Activated CD8-positive, alpha-beta memory T cell treated with anti-CD3 and anti-CD28 coated beads, Interleukin-2, amount 10 ng/mL, durations not matched to agents 7 days and 5 days (primary cell): ENCODE measurements around the gene CLIC5. TPM values are rescaled to one million over a fixed set of nuclear protein-coding genes. Genes with fewer than 3 reads are reported as not detected.

Experiments used
- ATAC-seq: fragments of 150-1000 bp; cut with Tn5 transposase; one replicate; pipeline ENCODE4 v1.10.0; 2021; ENCODE audit warnings: moderate library complexity
- CTCF ChIA-PET: fragments of 350-600 bp; sonication (Branson Sonifier 250); formaldehyde crosslinking; loops from one replicate; lab custom pipeline; 2021; ENCODE audit warnings: antibody characterized with exemption; lab: Charles Lee
- DNase-seq: peaks from one replicate; pipeline ENCODE4 v3.0.0-alpha.2; 2020
- H3K27ac Mint-ChIP-seq: one replicate; pipeline ENCODE4 v1.8.0; 2021; ENCODE audit warnings: mild to moderate bottlenecking, mixed read lengths
- H3K27me3 Mint-ChIP-seq: one replicate; pipeline ENCODE4 v1.8.0; 2021; ENCODE audit warnings: mixed read lengths
- H3K36me3 Mint-ChIP-seq: one replicate; pipeline ENCODE4 v1.8.0; 2021; ENCODE audit warnings: mild to moderate bottlenecking, mixed read lengths
- H3K4me1 Mint-ChIP-seq: one replicate; pipeline ENCODE4 v1.8.0; 2021; ENCODE audit warnings: mixed read lengths
- H3K4me3 Mint-ChIP-seq: one replicate; pipeline ENCODE4 v1.8.0; 2021; ENCODE audit warnings: mild to moderate bottlenecking, moderate library complexity, mixed read lengths
- H3K9me3 Mint-ChIP-seq: one replicate; pipeline ENCODE4 v1.8.0; 2022; ENCODE audit warnings: low read depth, mixed read lengths
- total RNA-seq, 2 experiments: library from RNA; stranded (reverse); gene quantifications; one replicate each; pipeline ENCODE4 v1.2.3, GENCODE V29; 2021

The CLIC5 gene
- total RNA-seq, 2 experiments from 2014 or later: 6.3 to 7.3 TPM

DNA sequence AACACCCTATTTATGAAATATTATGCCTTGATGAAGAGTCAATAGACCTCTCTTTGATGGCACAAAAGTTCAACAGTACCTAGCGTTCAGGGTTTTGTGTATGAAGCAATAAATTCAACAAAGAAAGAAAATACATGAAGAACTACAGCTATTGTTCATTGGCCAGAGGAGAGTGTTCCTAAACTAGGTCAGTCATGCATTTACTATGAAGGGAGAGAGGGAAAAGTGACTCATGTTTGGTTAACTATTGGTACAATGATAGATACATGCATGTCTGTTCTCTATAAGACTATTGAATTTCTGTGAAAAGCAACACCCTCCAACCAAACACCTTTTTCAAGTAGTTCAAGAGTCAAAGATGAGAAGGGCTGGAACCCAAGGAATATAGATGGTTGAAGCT lies 50.7 kb downstream of the CLIC5 start:
- H3K9me3 Mint-ChIP-seq: no peaks in the 10 kb centered on the region
- H3K27ac Mint-ChIP-seq: no peak overlapping the region
- no peak overlapping the region for H3K4me3 Mint-ChIP-seq
- H3K4me1 Mint-ChIP-seq: peaks cover 10% of the 10 kb centered on the region
- H3K27me3 Mint-ChIP-seq: no peaks in the 10 kb centered on the region
- no peaks in the 10 kb centered on the region for H3K36me3 Mint-ChIP-seq
- CTCF ChIA-PET: interaction anchor here (0.5 kb wide), 1 partner anchor 21 kb away, joined by 3 read pairs; no protein-coding TSS in a partner anchor
- DNase-seq (no peak), ATAC-seq (no peak)

DNA sequence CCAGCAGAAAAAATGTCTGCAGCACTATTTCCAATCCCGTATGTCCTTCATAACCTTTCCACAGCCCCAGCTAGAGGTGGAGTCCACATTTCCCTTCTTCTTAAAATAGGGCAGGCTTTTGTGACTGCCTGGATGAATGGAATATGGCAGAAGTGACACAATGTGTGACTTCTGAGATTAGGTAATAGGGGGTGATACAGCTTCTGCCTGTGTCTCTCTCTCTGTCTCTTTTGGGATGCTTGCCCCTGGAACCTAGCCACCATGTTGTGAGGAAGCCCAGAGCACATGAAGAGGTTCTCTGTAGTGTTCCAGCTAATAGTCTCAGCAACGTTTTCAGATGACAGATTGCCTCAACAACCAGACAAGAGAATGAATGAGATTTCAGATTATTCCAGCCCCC lies 51.4 kb downstream of the CLIC5 start:
- no peaks in the 10 kb centered on the region for H3K27me3 Mint-ChIP-seq
- H3K4me3 Mint-ChIP-seq: no peak overlapping the region
- no peaks in the 10 kb centered on the region for H3K36me3 Mint-ChIP-seq
- DNase-seq: no peak
- H3K27ac Mint-ChIP-seq: no peak overlapping the region
- H3K9me3 Mint-ChIP-seq: no peaks in the 10 kb centered on the region
- CTCF ChIA-PET: interaction anchor here (0.5 kb wide), 1 partner anchor 20 kb away, joined by 3 read pairs; no protein-coding TSS in a partner anchor
- ATAC-seq: no peak
- peaks cover 10% of the 10 kb centered on the region for H3K4me1 Mint-ChIP-seq

DNA sequence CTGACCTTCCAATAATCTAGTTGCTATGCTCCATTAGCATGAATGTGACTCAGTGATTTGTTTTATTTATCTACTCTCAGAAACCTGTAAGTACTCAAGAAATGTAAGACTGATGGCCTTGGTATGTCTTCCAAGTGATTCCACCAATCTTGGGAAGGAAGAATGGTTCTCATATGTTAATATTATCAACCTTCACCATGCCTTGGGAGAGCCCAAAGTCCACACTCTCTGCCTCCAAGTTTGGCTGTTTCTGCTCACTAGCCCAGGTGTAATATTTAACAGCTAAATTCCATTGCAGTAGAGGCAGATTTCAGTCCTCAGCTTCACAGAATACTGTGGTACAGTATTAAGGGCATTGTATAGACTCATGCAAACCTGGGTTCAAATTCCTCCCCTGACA lies 51.8 kb downstream of the CLIC5 start:
- no peak for ATAC-seq
- H3K27ac Mint-ChIP-seq: no peak overlapping the region

DNA sequence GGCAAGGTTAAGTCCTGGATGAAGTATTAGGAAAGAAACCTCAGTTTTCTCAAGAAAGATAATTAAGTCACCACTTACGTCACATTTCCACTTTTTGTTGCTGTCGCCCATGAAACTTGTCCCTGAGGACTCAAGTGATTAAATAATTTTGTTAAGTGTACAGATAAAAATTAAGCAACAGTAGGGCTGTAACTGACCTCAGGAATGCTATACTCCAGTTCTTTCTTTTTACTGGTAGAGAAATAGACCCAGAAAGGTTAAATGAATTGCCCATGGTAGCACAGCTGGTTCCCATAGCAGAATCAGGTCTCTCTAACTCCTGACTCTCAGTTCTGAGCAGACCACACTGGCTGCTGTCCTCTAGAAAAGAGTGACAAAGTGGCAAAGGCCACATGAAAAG lies 54.5 kb downstream of the CLIC5 start:
- Mint-ChIP-seq H3K4me1 (peaks cover 1% of the 10 kb centered on the region), H3K9me3 (no peaks in the 10 kb centered on the region), H3K27ac (no peak overlapping the region), H3K36me3 (no peaks in the 10 kb centered on the region), H3K27me3 (no peaks in the 10 kb centered on the region), H3K4me3 (no peak overlapping the region)
- ATAC-seq (no peak), DNase-seq (no peak)
- CTCF ChIA-PET: interaction anchor here (1.2 kb wide), 1 partner anchor 10 kb away, joined by 3 read pairs; no protein-coding TSS in a partner anchor

More for the DNA sequence above, 51.8 kb downstream of the CLIC5 start:
- no peak for DNase-seq
- Mint-ChIP-seq H3K4me1 (peaks cover 10% of the 10 kb centered on the region), H3K4me3 (no peak overlapping the region), H3K27me3 (no peaks in the 10 kb centered on the region), H3K9me3 (no peaks in the 10 kb centered on the region), H3K36me3 (no peaks in the 10 kb centered on the region)
- CTCF ChIA-PET: interaction anchor here (1.0 kb wide), 1 partner anchor 33 kb away, joined by 3 read pairs; no protein-coding TSS in a partner anchor

DNA sequence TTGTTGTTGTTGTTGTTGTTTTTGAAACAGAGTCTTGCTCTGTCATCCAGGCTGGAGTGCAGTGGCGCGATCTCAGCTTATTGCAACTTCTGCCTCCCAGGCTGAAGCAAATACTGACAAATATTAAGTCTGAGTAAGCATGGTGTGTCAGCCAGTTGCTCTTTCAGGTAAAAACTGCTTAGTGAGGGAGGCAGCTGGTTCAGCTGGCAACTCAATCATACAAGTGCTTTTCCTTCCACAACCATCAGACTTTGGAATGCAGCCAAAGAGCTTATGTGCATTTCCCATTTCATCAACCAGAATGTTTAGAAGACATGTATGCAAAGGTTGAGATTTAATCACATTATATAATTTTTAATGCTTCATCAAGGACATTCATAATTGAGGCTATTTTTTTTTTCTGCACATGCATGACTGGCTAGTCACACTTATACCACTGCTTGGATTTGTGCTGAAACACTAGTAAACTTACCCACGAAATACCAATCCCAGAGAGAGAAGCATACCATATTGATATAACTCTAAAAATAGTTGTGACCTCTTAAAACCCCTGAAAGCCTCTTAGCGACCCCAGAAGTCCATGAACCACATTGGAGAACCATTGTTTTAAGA lies 56.0 kb downstream of the CLIC5 start:
- no peaks in the 10 kb centered on the region for H3K27me3 Mint-ChIP-seq
- ATAC-seq (no peak), DNase-seq (no peak)
- H3K9me3 Mint-ChIP-seq: no peaks in the 10 kb centered on the region
- no peak overlapping the region for H3K4me3 Mint-ChIP-seq
- H3K27ac Mint-ChIP-seq: no peak overlapping the region
- no peaks in the 10 kb centered on the region for H3K36me3 Mint-ChIP-seq
- no peaks in the 10 kb centered on the region for H3K4me1 Mint-ChIP-seq
- CTCF ChIA-PET: interaction anchor here (0.8 to 1.4 kb wide), 2 partner anchors 29 to 32 kb away, joined by 3 to 4 read pairs; no protein-coding TSS in a partner anchor

DNA sequence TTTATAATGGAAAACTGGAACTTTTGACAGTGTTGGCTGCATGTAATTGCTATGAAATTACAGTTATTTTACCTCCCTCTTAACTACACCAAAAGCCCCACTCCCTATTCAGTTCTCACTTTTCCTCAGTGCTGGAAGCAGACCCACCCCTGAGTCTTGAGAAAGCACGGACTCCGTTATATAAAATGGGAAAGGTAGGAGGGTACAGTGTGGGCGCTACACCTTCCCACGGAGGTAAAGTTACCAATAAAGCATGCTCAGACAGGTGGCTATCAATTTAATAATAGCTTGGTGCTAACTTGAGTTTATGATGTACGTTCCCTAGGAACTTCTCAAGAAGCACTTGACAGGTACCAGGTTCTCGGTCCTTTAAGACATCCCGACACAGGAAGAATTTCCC lies 59.0 kb downstream of the CLIC5 start:
- no peak overlapping the region for H3K27ac Mint-ChIP-seq
- no peaks in the 10 kb centered on the region for H3K4me1 Mint-ChIP-seq
- no peak for ATAC-seq
- peaks cover 2% of the 10 kb centered on the region for H3K36me3 Mint-ChIP-seq
- H3K4me3 Mint-ChIP-seq: no peak overlapping the region
- DNase-seq: no peak
- CTCF ChIA-PET: no interaction called here
- H3K27me3 Mint-ChIP-seq: no peaks in the 10 kb centered on the region
- no peaks in the 10 kb centered on the region for H3K9me3 Mint-ChIP-seq

DNA sequence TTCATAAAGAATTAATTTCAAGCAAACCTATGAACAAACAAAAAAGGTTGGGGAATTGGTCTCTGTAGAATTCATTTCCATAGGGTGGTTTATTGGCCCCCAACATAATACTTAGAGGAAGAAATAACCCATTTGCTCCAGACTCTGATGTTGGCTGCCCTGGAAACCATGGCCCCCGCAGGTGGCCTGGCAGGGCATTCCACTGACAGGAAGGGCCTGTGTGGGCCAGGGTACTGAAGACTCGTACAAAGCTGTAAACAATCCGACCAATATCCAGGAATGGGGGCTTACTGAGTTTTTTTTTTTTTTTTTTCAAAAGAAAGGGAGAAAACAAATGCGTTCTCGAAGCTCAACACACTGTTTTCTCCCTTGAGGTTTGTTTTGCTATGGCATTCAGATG lies 59.5 kb downstream of the CLIC5 start:
- CTCF ChIA-PET: interaction anchor here (0.6 kb wide), 1 partner anchor 55 kb away, joined by 3 read pairs; no protein-coding TSS in a partner anchor
- peaks cover 2% of the 10 kb centered on the region for H3K36me3 Mint-ChIP-seq
- no peaks in the 10 kb centered on the region for H3K4me1 Mint-ChIP-seq
- ATAC-seq: no peak
- H3K27ac Mint-ChIP-seq: no peak overlapping the region
- DNase-seq: no peak
- no peaks in the 10 kb centered on the region for H3K9me3 Mint-ChIP-seq
- H3K27me3 Mint-ChIP-seq: no peaks in the 10 kb centered on the region
- H3K4me3 Mint-ChIP-seq: no peak overlapping the region

DNA sequence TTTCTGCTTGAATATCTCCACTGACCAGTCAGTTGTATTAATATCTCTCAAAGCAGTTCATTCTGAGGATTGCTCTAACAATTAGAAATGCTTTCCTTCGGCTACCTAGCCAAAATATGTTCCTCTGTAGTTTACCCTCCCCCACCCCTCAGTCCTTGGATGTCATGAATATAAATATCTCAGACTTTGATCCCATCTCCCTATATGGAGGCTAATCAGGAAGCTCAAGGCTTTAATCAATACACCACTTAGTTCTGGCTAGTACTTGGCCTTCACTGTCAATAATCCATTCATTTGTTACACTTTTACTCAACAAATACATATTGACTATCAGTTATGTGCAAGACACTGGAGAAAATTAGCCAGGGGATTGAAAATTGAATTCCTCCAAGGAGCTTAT lies 60.1 kb downstream of the CLIC5 start:
- Mint-ChIP-seq H3K27me3 (no peaks in the 10 kb centered on the region), H3K4me3 (no peak overlapping the region), H3K9me3 (no peaks in the 10 kb centered on the region), H3K27ac (no peak overlapping the region), H3K4me1 (no peaks in the 10 kb centered on the region), H3K36me3 (peaks cover 2% of the 10 kb centered on the region)
- ATAC-seq (no peak), DNase-seq (no peak)
- CTCF ChIA-PET: interaction anchor here (0.6 kb wide), 1 partner anchor 54 kb away, joined by 3 read pairs; no protein-coding TSS in a partner anchor

DNA sequence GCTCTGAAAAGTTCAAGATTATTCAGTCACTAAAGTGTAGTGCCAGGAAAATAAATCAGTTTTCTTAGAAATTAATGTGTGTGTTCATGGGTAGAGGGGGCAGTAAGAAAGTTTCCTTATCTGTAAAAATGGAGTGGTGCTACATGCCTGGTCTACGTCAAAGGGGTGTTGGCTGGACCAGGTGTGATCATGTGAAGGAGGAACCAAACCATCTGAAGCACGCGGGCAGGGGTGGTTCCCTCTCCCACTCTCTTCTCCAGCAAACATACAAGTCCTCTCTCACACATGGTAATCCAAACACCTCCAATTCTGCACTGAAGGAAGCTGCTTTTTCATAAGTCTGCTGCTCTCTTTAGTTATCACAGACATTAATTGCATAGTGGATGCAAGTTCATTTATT lies 63.1 kb downstream of the CLIC5 start:
- ATAC-seq (no peak), DNase-seq (no peak)
- Mint-ChIP-seq H3K27ac (no peak overlapping the region), H3K9me3 (no peaks in the 10 kb centered on the region), H3K27me3 (no peaks in the 10 kb centered on the region), H3K4me1 (no peaks in the 10 kb centered on the region), H3K36me3 (peaks cover 2% of the 10 kb centered on the region), H3K4me3 (no peak overlapping the region)
- CTCF ChIA-PET: interaction anchor here (1.5 kb wide), 1 partner anchor 22 kb away, joined by 4 read pairs; no protein-coding TSS in a partner anchor

DNA sequence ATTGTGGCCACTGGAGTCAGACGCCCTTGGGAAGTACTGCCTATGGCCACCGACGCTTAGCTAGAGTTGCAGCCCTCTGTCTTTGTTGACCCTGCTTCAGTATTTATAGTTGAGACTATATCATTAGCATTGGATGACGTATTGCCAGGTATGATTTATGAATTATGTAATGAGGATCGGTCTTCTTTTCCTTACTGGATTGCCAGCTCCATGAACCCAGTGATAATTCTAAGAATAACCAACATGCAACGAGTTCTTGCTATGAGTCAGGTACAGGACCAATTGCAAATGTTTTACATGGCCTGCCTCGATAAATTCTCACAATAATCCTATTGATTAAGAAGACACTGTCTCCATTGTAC lies 63.5 kb downstream of the CLIC5 start:
- ATAC-seq (no peak), DNase-seq (no peak)
- H3K27me3 Mint-ChIP-seq: no peaks in the 10 kb centered on the region
- H3K4me1 Mint-ChIP-seq: no peaks in the 10 kb centered on the region
- no peak overlapping the region for H3K27ac Mint-ChIP-seq
- no peak overlapping the region for H3K4me3 Mint-ChIP-seq
- H3K36me3 Mint-ChIP-seq: peaks cover 2% of the 10 kb centered on the region
- CTCF ChIA-PET: interaction anchor here (1.5 kb wide), 1 partner anchor 22 kb away, joined by 4 read pairs; no protein-coding TSS in a partner anchor
- H3K9me3 Mint-ChIP-seq: no peaks in the 10 kb centered on the region

DNA sequence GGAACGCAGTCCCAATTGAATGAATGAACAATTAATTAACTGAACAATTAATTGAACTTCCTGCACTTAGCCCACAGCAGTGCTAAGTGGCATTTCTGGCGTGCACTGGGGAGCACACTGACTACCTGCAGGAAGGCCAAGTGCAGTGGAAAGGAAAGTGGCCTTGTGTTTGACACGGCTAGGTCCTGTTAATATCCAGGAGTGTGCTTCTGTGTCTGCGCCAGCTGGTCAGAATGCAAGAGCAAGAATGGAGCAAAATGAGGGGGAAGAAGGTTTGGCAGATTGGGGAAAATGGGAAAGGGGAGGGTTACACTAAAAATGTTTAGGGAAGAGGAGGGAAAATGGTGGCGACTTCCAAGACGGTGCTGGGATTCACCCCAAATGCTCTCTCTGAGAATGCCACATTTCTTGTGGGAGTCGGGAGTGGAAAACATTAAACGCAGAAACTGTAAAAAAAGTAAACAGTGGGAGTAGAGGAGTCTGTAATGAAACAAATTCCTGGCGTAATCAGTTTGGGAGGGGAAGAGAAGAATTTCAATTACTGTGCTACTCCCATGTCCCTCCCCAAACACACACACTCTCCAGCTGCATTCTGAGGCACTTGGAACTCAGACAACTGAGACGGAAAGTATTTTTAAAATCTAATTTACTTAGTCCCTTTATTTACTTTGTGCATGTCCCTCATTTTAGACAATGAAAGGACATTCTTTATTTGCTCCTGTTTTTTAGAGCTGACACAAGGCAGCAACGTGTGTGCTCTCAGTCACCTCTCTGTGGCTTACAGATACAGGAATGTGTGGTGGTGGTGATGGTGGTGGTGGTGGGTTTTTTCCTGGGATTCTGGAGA lies 64.1 kb downstream of the CLIC5 start:
- CTCF ChIA-PET: interaction anchor here (1.4 to 1.5 kb wide), 2 partner anchors 10 to 21 kb away, joined by 3 to 4 read pairs; no protein-coding TSS in a partner anchor
- Mint-ChIP-seq H3K27me3 (no peaks in the 10 kb centered on the region), H3K27ac (no peak overlapping the region), H3K36me3 (peaks cover 2% of the 10 kb centered on the region), H3K4me1 (no peaks in the 10 kb centered on the region), H3K9me3 (no peaks in the 10 kb centered on the region), H3K4me3 (no peak overlapping the region)
- ATAC-seq (no peak), DNase-seq (no peak)

DNA sequence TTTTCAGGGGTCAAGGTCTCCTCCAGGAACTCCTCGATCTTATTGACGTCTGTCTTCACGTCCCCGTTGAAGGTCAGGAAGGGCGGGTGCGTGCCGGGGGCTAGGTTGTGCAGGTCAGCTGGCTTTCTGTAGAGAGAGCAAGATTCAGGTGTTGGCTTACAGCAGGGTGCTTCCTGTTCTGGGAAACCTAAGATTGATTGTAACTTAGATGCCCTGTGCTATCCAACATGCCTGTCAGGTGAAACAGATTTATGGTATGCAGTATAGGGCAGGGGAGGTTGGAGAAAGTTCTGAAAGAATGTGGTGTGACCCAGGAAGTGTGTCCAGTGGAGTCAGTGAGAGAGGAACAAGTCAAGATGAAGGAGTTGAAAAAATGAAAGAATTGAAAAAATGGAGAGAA lies 66.4 kb downstream of the CLIC5 start:
- H3K4me1 Mint-ChIP-seq: no peaks in the 10 kb centered on the region
- H3K27ac Mint-ChIP-seq: no peak overlapping the region
- DNase-seq (no peak), ATAC-seq (no peak)
- H3K4me3 Mint-ChIP-seq: no peak overlapping the region
- CTCF ChIA-PET: no interaction called here
- no peaks in the 10 kb centered on the region for H3K9me3 Mint-ChIP-seq
- H3K27me3 Mint-ChIP-seq: no peaks in the 10 kb centered on the region
- peaks cover 2% of the 10 kb centered on the region for H3K36me3 Mint-ChIP-seq

DNA sequence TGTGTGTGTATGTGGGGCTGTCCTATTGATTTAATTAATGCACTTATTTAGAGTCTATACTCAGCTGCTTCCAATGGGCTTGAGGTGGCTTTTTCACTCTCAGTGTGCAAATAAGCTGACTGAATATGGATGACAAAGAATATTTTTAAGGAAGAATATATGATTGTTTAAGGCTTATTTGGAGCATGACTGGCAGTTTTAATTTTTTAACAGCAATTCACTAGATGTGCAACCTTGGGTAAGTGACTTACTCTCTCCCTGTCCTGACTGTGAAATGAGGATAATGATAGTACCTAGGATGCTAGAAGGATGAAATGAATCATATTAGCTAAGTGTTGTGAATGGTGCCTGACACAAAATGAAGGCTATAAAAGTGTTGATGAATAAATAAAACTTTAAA lies 67.9 kb downstream of the CLIC5 start:
- H3K27ac Mint-ChIP-seq: no peak overlapping the region
- H3K27me3 Mint-ChIP-seq: no peaks in the 10 kb centered on the region
- H3K4me1 Mint-ChIP-seq: peaks cover 10% of the 10 kb centered on the region
- CTCF ChIA-PET: interaction anchor here (0.8 to 1.4 kb wide), 2 partner anchors 10 to 17 kb away, joined by 3 to 5 read pairs; no protein-coding TSS in a partner anchor
- DNase-seq (no peak), ATAC-seq (no peak)
- no peaks in the 10 kb centered on the region for H3K9me3 Mint-ChIP-seq
- H3K36me3 Mint-ChIP-seq: peaks cover 2% of the 10 kb centered on the region
- no peak overlapping the region for H3K4me3 Mint-ChIP-seq
